DOHH2 (cell line): ENCODE data around the gene TUBG2.

ENCODE experiments used
- H3F3A ChIP-seq: fragments of 200-600 bp; sonication (generic), shearing (Covaris generic); 2 replicates; pipeline ENCODE4 v1.6.0; 2016; ENCODE audit warnings: antibody characterized with exemption, mild to moderate bottlenecking; ENCODE audit not compliant: control insufficient read depth, insufficient read depth
- H3K27ac ChIP-seq: fragments of 200-600 bp; sonication (generic); 2 replicates; pipeline ENCODE4 v1.5.1; 2014; ENCODE audit warnings: low read depth, mild to moderate bottlenecking, low read length, moderate library complexity
- H3K27me3 ChIP-seq: fragments of 200-600 bp; sonication (generic); 2 replicates; pipeline ENCODE4 v1.6.1; 2014; ENCODE audit warnings: mild to moderate bottlenecking, low read length, mixed read lengths; ENCODE audit not compliant: control insufficient read depth
- H3K36me3 ChIP-seq: fragments of 200-600 bp; sonication (generic); 2 replicates; pipeline ENCODE4 v1.6.1; 2014; ENCODE audit warnings: mild to moderate bottlenecking, low read length, moderate library complexity, mixed read lengths; ENCODE audit not compliant: control insufficient read depth
- H3K4me1 ChIP-seq: fragments of 200-600 bp; sonication (generic); 2 replicates; pipeline ENCODE4 v1.6.1; 2014; ENCODE audit warnings: mild to moderate bottlenecking, low read length, mixed read lengths; ENCODE audit not compliant: control insufficient read depth
- H3K4me2 ChIP-seq: fragments of 200-600 bp; sonication (generic); 2 replicates; pipeline ENCODE4 v1.6.0; 2014; ENCODE audit warnings: mild to moderate bottlenecking, low read length, moderate library complexity
- H3K4me3 ChIP-seq: fragments of 200-600 bp; sonication (generic); 2 replicates; pipeline ENCODE4 v1.5.1; 2014; ENCODE audit warnings: mild to moderate bottlenecking, low read length, mixed read lengths
- H3K79me2 ChIP-seq: fragments of 200-600 bp; sonication (generic); 2 replicates; pipeline ENCODE4 v1.6.1; 2014; ENCODE audit warnings: mild to moderate bottlenecking, low read length, mixed read lengths; ENCODE audit not compliant: control insufficient read depth
- H3K9me2 ChIP-seq: fragments of 200-600 bp; sonication (generic); replicated peaks from 2 replicates; pipeline ENCODE4 v1.6.1; 2014; ENCODE audit warnings: mild to moderate bottlenecking, low read length, mixed read lengths; ENCODE audit not compliant: control insufficient read depth
- H3K9me3 ChIP-seq: fragments of 200-600 bp; sonication (generic); 2 replicates; pipeline ENCODE4 v1.6.1; 2014; ENCODE audit warnings: antibody characterized with exemption, low read length, mixed read lengths; ENCODE audit not compliant: control insufficient read depth, insufficient read depth
- H4K20me1 ChIP-seq: fragments of 200-600 bp; sonication (generic); 2 replicates; pipeline ENCODE4 v1.6.0; 2014; ENCODE audit warnings: low read depth, mild to moderate bottlenecking, antibody characterized with exemption, low read length, moderate library complexity; ENCODE audit not compliant: control insufficient read depth, insufficient read depth
- EZH2phosphoT487 ChIP-seq: fragments of 200-600 bp; sonication (generic); IDR thresholded peaks from 2 replicates; pipeline ENCODE4 v1.6.1; 2017; ENCODE audit warnings: borderline replicate concordance, mild to moderate bottlenecking, antibody characterized with exemption, low read length, moderate library complexity, mixed read lengths
- TF ChIP-seq, protein P1 (sequence below): fragments of 200-600 bp; sonication (generic); IDR thresholded peaks from one replicate; pipeline ENCODE4 v1.5.1; 2014; ENCODE audit warnings: antibody characterized with exemption, mild to moderate bottlenecking, low read depth, low read length; ENCODE audit not compliant: poor library complexity, severe bottlenecking

TUBG2 gene

DNA sequence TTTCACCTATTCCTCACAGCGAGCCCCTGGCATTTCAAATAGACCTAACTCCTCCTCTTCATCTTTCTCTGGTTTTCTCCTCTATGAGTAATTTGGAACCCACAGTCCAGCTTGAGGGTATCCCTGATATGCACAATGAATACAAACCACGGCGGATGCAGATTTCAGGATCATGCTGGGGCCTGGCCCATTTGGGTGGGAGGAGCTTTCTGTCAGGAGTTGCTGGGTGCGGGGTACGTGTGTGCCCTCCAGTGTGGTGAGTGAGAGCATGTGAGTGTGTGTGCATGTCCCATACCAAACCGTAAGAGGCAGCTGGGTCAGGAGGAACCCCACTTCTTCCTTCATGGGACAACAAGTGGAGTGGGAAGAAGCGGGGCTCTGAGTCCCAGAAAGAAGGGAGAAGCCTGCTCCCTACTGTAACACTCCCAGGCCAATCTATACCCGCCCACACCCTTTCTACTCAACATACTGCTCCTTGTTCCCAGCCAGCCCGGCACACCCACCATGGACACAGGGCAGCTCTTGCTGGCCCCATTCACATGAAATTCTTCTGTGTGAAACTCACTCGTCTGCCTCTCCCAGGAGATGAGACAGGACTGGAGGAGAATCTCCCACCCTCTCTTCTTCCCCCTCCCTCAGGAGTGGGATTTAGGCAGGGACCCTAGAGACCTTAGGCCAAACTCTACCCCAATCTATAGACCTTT is 41.7 kb downstream of the TUBG2 start:
- no peaks in the 10 kb centered on the region for H3F3A ChIP-seq
- H3K4me3 ChIP-seq, result no peak overlapping the region
- H4K20me1 ChIP-seq, result no peaks in the 10 kb centered on the region
- H3K36me3 ChIP-seq, result peaks cover 26% of the 10 kb centered on the region
- no peaks in the 10 kb centered on the region for H3K9me3 ChIP-seq
- no peaks in the 10 kb centered on the region for H3K4me1 ChIP-seq
- H3K4me2 ChIP-seq, result no peak overlapping the region
- H3K27ac ChIP-seq, result no peak overlapping the region
- no peaks in the 10 kb centered on the region for H3K27me3 ChIP-seq
- TF ChIP-seq, protein P1, sequence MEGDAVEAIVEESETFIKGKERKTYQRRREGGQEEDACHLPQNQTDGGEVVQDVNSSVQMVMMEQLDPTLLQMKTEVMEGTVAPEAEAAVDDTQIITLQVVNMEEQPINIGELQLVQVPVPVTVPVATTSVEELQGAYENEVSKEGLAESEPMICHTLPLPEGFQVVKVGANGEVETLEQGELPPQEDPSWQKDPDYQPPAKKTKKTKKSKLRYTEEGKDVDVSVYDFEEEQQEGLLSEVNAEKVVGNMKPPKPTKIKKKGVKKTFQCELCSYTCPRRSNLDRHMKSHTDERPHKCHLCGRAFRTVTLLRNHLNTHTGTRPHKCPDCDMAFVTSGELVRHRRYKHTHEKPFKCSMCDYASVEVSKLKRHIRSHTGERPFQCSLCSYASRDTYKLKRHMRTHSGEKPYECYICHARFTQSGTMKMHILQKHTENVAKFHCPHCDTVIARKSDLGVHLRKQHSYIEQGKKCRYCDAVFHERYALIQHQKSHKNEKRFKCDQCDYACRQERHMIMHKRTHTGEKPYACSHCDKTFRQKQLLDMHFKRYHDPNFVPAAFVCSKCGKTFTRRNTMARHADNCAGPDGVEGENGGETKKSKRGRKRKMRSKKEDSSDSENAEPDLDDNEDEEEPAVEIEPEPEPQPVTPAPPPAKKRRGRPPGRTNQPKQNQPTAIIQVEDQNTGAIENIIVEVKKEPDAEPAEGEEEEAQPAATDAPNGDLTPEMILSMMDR, result no peak
- TF ChIP-seq EZH2phosphoT487, result no peak
- no peaks in the 10 kb centered on the region for H3K79me2 ChIP-seq
- H3K9me2 ChIP-seq, result no peaks in the 10 kb centered on the region

DNA sequence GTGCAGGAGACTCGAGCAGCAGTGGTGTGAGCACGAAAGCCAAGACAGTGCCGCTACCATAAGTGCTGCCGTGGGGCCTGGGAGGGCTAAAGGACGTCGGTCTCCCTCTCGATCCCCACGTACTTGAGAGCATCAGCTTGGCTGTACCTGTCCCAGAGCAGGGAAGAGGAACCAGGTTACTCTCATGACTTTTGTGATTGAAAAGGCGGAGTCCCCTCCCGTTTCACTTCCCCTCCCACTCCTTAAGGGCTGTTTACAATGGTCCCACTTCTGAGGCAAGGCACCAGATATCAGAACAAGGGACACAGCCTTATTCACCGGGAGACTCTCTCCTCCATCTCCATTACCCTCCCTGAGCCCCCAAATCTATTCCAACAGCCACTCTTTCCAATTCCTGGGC is 43.4 kb downstream of the TUBG2 start:
- H3K27me3 ChIP-seq, result no peaks in the 10 kb centered on the region
- H3K36me3 ChIP-seq, result peaks cover 39% of the 10 kb centered on the region
- no peak for TF ChIP-seq EZH2phosphoT487
- TF ChIP-seq, protein P1, result no peak

DNA sequence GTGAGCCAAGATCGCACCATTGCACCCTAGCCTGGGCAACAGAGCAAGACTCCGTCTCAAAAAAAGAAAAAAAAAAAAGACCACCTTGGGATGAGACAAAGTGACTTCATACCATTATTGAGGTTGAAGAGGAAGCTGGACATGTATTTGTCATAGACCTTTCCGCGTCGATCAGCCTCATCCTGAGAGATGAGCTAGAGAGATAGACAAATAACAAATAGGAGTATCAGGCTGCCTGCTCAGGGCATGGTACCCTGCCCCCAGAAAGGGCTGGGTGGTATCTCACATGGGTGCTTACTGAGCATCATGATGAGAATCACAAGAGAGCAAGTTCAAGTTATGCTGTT is 45.4 kb downstream of the TUBG2 start:
- Histone ChIP-seq H3K36me3 (peaks cover 57% of the 10 kb centered on the region), H3F3A (no peaks in the 10 kb centered on the region), H3K4me2 (no peak overlapping the region), H3K4me1 (no peaks in the 10 kb centered on the region), H3K9me2 (no peaks in the 10 kb centered on the region), H3K4me3 (no peak overlapping the region), H3K27me3 (no peaks in the 10 kb centered on the region), H3K27ac (no peak overlapping the region), H3K79me2 (no peaks in the 10 kb centered on the region), H3K9me3 (no peaks in the 10 kb centered on the region), H4K20me1 (no peaks in the 10 kb centered on the region)
- TF ChIP-seq, protein P1, result no peak
- TF ChIP-seq EZH2phosphoT487, result no peak

More for the DNA sequence above, 43.4 kb downstream of the TUBG2 start:
- H3K4me2 ChIP-seq, result no peak overlapping the region
- H3K9me3 ChIP-seq, result no peaks in the 10 kb centered on the region
- no peaks in the 10 kb centered on the region for H3K9me2 ChIP-seq
- no peaks in the 10 kb centered on the region for H4K20me1 ChIP-seq
- H3K79me2 ChIP-seq, result no peaks in the 10 kb centered on the region
- no peak overlapping the region for H3K4me3 ChIP-seq
- H3F3A ChIP-seq, result no peaks in the 10 kb centered on the region
- H3K27ac ChIP-seq, result no peak overlapping the region
- H3K4me1 ChIP-seq, result no peaks in the 10 kb centered on the region
